Mammary epithelial cell (primary cell): ENCODE measurements around the gene EPHB6.

Source experiments
- EZH2 ChIP-seq: IDR thresholded peaks from 2 replicates; pipeline ENCODE4 v1.6.1; 2012; ENCODE audit warnings: low read length, inconsistent platforms, borderline replicate concordance
- TF ChIP-seq, protein P1 (sequence below), 2 donors: IDR thresholded peaks in 1 of 2; conservative IDR thresholded peaks in 1 of 2; 2 replicates each; pipeline ENCODE4 v1.5.1; 2011 to 2012; ENCODE audit warnings: inconsistent platforms in 2 of 2, low read length in 2 of 2, mild to moderate bottlenecking in 2 of 2, control low read depth in 1 of 2, low read depth in 1 of 2; ENCODE audit not compliant: insufficient read depth in 1 of 2; ENCODE audit errors: extremely low read depth in 1 of 2

DNA sequence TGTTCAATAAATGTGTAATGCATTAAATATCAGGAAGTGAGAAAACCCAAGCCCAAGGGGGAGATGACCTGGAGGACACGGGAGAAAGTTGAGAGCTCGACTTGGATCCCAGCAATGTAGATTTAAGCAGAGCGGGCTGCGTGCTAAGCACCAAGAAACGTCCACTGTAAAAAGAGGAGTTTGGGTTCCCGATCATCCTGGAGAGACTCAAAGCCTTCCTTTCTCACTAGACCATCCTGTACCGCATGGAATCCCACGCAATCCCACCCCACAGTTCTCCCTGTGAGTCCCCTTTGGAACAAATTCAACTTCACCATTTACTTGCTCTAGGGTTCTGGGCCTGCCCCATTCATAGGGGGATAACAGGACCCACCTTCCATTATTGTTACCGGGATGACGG is 28.3 kb downstream of the EPHB6 start:
- no peak for TF ChIP-seq EZH2
- TF ChIP-seq, protein P1, sequence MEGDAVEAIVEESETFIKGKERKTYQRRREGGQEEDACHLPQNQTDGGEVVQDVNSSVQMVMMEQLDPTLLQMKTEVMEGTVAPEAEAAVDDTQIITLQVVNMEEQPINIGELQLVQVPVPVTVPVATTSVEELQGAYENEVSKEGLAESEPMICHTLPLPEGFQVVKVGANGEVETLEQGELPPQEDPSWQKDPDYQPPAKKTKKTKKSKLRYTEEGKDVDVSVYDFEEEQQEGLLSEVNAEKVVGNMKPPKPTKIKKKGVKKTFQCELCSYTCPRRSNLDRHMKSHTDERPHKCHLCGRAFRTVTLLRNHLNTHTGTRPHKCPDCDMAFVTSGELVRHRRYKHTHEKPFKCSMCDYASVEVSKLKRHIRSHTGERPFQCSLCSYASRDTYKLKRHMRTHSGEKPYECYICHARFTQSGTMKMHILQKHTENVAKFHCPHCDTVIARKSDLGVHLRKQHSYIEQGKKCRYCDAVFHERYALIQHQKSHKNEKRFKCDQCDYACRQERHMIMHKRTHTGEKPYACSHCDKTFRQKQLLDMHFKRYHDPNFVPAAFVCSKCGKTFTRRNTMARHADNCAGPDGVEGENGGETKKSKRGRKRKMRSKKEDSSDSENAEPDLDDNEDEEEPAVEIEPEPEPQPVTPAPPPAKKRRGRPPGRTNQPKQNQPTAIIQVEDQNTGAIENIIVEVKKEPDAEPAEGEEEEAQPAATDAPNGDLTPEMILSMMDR (conservative IDR thresholded peaks at IDR 0.05 in 1 of 2, IDR thresholded peaks at IDR 0.05 in 1 of 2; ENCODE audit: extremely low read depth in 1 of 2, insufficient read depth in 1 of 2, low read depth in 1 of 2, low read length in 2 of 2) = no peak
